NT2/D1 (cell line): Measurements from ENCODE around the gene CISD1.
A peak's percentile ranks its signal among the peaks of the same experiment; 100 is the strongest.
"Not testable (repeated sequence)": the region's sequence is repeated elsewhere in the genome, so short reads cannot be mapped to it uniquely, and the experiment has no call there.

Experiments used
- DNase-seq: peaks from one replicate; pipeline ENCODE4 v3.0.0-alpha.2; 2011; ENCODE audit warnings: low read depth, low spot score
- H3K27me3 ChIP-seq: 2 replicates; pipeline ENCODE4 v1.6.0; 2011; ENCODE audit warnings: mild to moderate bottlenecking; ENCODE audit not compliant: insufficient read length, insufficient read depth
- H3K36me3 ChIP-seq: 2 replicates; pipeline ENCODE4 v1.6.1; 2011; ENCODE audit warnings: mild to moderate bottlenecking, low read length, mixed read lengths; ENCODE audit not compliant: insufficient read depth, insufficient read length
- H3K4me1 ChIP-seq: 2 replicates; pipeline ENCODE4 v1.5.1; 2011; ENCODE audit not compliant: insufficient read depth, insufficient read length
- H3K4me3 ChIP-seq: 2 replicates; pipeline ENCODE4 v1.5.1; 2011; ENCODE audit warnings: low read depth; ENCODE audit not compliant: insufficient read length
- H3K9ac ChIP-seq: 2 replicates; pipeline ENCODE4 v1.6.0; 2011; ENCODE audit warnings: low read depth; ENCODE audit not compliant: insufficient read length
- H3K9me3 ChIP-seq: 2 replicates; pipeline ENCODE4 v1.5.1; 2011; ENCODE audit warnings: mild to moderate bottlenecking, low read length; ENCODE audit not compliant: insufficient read depth
- SUZ12 ChIP-seq: IDR thresholded peaks from 2 replicates; pipeline ENCODE4 v1.6.1; 2011; ENCODE audit not compliant: insufficient read length, insufficient read depth; ENCODE audit errors: extremely low read depth
- YY1 ChIP-seq: IDR thresholded peaks from 2 replicates; pipeline ENCODE4 v1.6.1; 2011; ENCODE audit not compliant: insufficient read length, insufficient read depth
- ZNF274 ChIP-seq: IDR thresholded peaks from 2 replicates; pipeline ENCODE4 v1.6.1; 2011; ENCODE audit warnings: mild to moderate bottlenecking, low read depth, low read length

Gene CISD1

GRCh38 chr10:58240531-58240930 lies 28.4 kb upstream of the CISD1 start:
- H3K4me1 ChIP-seq, result no peaks in the 10 kb centered on the region
- H3K9ac ChIP-seq, result no peak overlapping the region
- H3K9me3 ChIP-seq, result peaks cover 9% of the 10 kb centered on the region; the same call in 1 of the 2 replicates
- H3K4me3 ChIP-seq, result no peak overlapping the region
- no peaks in the 10 kb centered on the region for H3K36me3 ChIP-seq
- no peak for TF ChIP-seq YY1
- no peak for TF ChIP-seq SUZ12
- TF ChIP-seq ZNF274, result no peak
- H3K27me3 ChIP-seq, result no peaks in the 10 kb centered on the region
- no peak for DNase-seq

- DNase-seq, result no peak
- H3K9me3 ChIP-seq, result peaks cover 9% of the 10 kb centered on the region; the same call in 1 of the 2 replicates
- H3K36me3 ChIP-seq, result no peaks in the 10 kb centered on the region
- H3K4me3 ChIP-seq, result no peak overlapping the region
- no peak overlapping the region for H3K9ac ChIP-seq
- TF ChIP-seq ZNF274, result no peak
- TF ChIP-seq SUZ12, result no peak
- TF ChIP-seq YY1, result no peak
- no peaks in the 10 kb centered on the region for H3K27me3 ChIP-seq
- no peaks in the 10 kb centered on the region for H3K4me1 ChIP-seq
Observed at GRCh38 chr10:58241346-58241745, 27.6 kb upstream of the CISD1 start.

- H3K9ac ChIP-seq, result no peak overlapping the region
- H3K9me3 ChIP-seq, result peaks cover 9% of the 10 kb centered on the region; the same call in 1 of the 2 replicates
- DNase-seq, result no peak
- H3K4me1 ChIP-seq, result no peaks in the 10 kb centered on the region
- no peaks in the 10 kb centered on the region for H3K27me3 ChIP-seq
- H3K36me3 ChIP-seq, result no peaks in the 10 kb centered on the region
- no peak for TF ChIP-seq ZNF274
- TF ChIP-seq YY1, result no peak
- TF ChIP-seq SUZ12, result no peak
- H3K4me3 ChIP-seq, result no peak overlapping the region
Observed at GRCh38 chr10:58243269-58243668, 25.7 kb upstream of the CISD1 start.

GRCh38 chr10:58243801-58244200 lies 25.2 kb upstream of the CISD1 start:
- not testable (repeated sequence) for DNase-seq, H3K4me1 ChIP-seq, H3K9me3 ChIP-seq, H3K36me3 ChIP-seq, H3K27me3 ChIP-seq, H3K4me3 ChIP-seq, H3K9ac ChIP-seq

GRCh38 chr10:58244242-58244641 lies 24.7 kb upstream of the CISD1 start:
- H3K36me3 ChIP-seq, result not testable (repeated sequence)

GRCh38 chr10:58244666-58245065 lies 24.3 kb upstream of the CISD1 start:
- DNase-seq, H3K4me3 ChIP-seq, H3K9ac ChIP-seq, H3K4me1 ChIP-seq, H3K27me3 ChIP-seq, H3K9me3 ChIP-seq, H3K36me3 ChIP-seq: not testable (repeated sequence)

More at GRCh38 chr10:58244242-58244641, 24.7 kb upstream of the CISD1 start:
- H3K4me3 ChIP-seq, H3K9ac ChIP-seq, H3K27me3 ChIP-seq, H3K4me1 ChIP-seq, H3K9me3 ChIP-seq, DNase-seq: not testable (repeated sequence)

- Histone ChIP-seq H3K27me3 (no peaks in the 10 kb centered on the region), H3K4me3 (no peak overlapping the region), H3K36me3 (no peaks in the 10 kb centered on the region), H3K9me3 (peaks cover 42% of the 10 kb centered on the region; the same call in 1 of the 2 replicates), H3K9ac (no peak overlapping the region), H3K4me1 (no peaks in the 10 kb centered on the region)
- TF ChIP-seq YY1 (no peak), SUZ12 (no peak)
- no peak for DNase-seq
Observed at GRCh38 chr10:58253184-58253583, 15.8 kb upstream of the CISD1 start.

GRCh38 chr10:58254644-58255043 lies 14.3 kb upstream of the CISD1 start:
- H3K9me3 ChIP-seq, result peaks cover 47% of the 10 kb centered on the region; the same call in 1 of the 2 replicates
- no peaks in the 10 kb centered on the region for H3K4me1 ChIP-seq
- no peak for TF ChIP-seq YY1
- no peak for TF ChIP-seq SUZ12
- TF ChIP-seq ZNF274, result no peak
- H3K36me3 ChIP-seq, result no peaks in the 10 kb centered on the region
- no peak for DNase-seq
- no peaks in the 10 kb centered on the region for H3K27me3 ChIP-seq
- H3K9ac ChIP-seq, result no peak overlapping the region
- H3K4me3 ChIP-seq, result no peak overlapping the region

GRCh38 chr10:58256013-58256780 lies 12.8 kb upstream of the CISD1 start:
- not testable (repeated sequence) for H3K36me3 ChIP-seq, H3K27me3 ChIP-seq, H3K9ac ChIP-seq, H3K4me3 ChIP-seq, H3K4me1 ChIP-seq
- peak; percentile 48 for DNase-seq
- H3K9me3 ChIP-seq, result peaks cover 47% of the 10 kb centered on the region; the same call in 1 of the 2 replicates
